Measurements from ENCODE around the gene RAB23.

RAB23 gene

GRCh38 chr6:57221936-57222742 lies at the start of gene RAB23:
RAB23 (minus strand) TSS chr6:57222307; CDS start chr6:57210380, 11,927 bp downstream.
- DNase-seq (ENCODE audit: insufficient read length, low spot score) (peak; percentile 81), FAIRE-seq (peak; percentile 87)
- TF ChIP-seq POLR2A (IDR thresholded peaks at IDR 0.05; ENCODE audit: low read depth, low read length), result peak; percentile 93

GRCh38 chr6:57268294-57268640 lies 46.2 kb upstream of the RAB23 start:
- FAIRE-seq (no peak), DNase-seq (ENCODE audit: insufficient read length, low spot score) (no peak)
- TF ChIP-seq POLR2A (IDR thresholded peaks at IDR 0.05; ENCODE audit: low read depth, low read length), result no peak

DNA sequence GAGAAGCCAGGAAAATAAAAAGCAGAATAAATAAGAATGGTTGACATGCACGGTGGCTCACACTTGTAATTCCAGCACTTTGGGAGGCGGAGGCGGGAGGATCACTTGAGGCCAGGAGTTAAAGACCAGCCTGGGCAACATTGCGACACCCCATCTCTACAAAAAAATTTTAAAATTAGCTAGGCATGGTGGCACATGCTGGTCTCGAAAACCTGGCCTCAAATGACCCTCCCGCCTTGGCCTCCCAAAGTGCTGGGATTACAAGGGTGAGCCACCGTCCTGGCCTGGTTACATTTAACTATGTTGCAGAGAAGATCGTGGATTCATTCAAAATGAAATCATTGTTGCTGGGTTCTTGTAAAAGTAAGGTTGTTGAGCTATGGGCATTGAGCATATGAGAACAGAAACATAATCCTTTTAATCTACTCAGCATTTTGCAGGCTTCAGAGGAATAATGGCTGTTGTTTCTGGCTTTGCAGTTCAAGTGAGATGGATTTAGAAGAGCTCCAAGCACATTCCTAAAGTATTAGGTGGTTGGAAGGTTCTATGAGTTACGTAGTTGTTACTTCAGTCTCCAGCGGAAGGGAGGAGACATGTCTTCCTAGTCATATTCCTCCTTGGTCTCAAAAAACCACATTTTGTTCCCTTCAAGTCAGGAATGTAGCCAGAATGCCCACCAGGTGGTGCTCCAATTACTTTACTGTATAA lies 45.6 kb upstream of the RAB23 start:
- FAIRE-seq (peak; percentile 99), DNase-seq (ENCODE audit: insufficient read length, low spot score) (peak; percentile 64)
- no peak for TF ChIP-seq POLR2A (IDR thresholded peaks at IDR 0.05; ENCODE audit: low read depth, low read length)

GRCh38 chr6:57265755-57266221 lies 43.7 kb upstream of the RAB23 start:
- no peak for TF ChIP-seq POLR2A (IDR thresholded peaks at IDR 0.05; ENCODE audit: low read depth, low read length)
- FAIRE-seq (no peak), DNase-seq (ENCODE audit: insufficient read length, low spot score) (no peak)

DNA sequence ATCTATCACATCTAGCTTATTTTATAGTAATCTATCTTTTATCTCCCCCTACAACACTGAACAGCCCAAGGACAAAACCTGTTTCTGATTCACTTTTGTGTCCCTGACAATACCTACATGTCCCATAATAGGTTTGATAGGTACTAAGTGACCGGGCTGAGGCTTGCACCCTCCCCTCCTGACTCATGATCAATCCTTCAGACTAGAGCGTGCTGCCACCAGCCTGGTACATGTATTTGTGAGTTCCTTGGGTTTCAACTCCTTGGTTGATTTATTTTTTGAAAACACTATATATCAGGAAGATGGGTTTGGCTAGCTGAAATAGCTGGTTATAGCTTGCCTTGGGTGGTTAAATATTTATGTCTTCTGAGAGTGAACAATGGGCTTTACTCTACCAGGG lies 41.6 kb upstream of the RAB23 start:
- FAIRE-seq (no peak), DNase-seq (ENCODE audit: insufficient read length, low spot score) (no peak)
- no peak for TF ChIP-seq POLR2A (IDR thresholded peaks at IDR 0.05; ENCODE audit: low read depth, low read length)

GRCh38 chr6:57262901-57263694 lies 41.0 kb upstream of the RAB23 start:
- FAIRE-seq (peak; percentile 20), DNase-seq (ENCODE audit: insufficient read length, low spot score) (peak; percentile 37)
- no peak for TF ChIP-seq POLR2A (IDR thresholded peaks at IDR 0.05; ENCODE audit: low read depth, low read length)

- DNase-seq (ENCODE audit: insufficient read length, low spot score) (no peak), FAIRE-seq (no peak)
- no peak for TF ChIP-seq POLR2A (IDR thresholded peaks at IDR 0.05; ENCODE audit: low read depth, low read length)
These were observed 40.4 kb upstream of the RAB23 start for GRCh38 chr6:57262488-57262887.

DNA sequence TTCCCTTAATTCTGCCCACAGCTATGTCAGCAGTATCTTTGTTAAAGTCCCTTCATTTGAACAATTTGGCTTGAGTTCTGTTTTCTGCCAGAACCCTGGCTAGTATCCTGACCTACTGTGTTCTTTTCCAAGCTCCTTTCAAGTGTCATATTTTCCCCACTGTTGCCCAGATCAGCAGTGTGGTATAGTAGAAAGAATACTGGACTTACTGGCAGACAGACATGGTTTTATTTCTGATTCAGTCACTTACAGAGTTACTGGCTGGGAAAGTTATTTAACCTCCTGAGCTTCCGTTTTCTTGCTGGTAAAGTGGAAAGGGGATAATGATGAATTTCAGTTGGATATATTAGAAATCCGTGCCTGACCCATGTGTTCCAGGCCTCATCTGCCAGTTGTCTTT lies 39.8 kb upstream of the RAB23 start:
- DNase-seq (ENCODE audit: insufficient read length, low spot score) (no peak), FAIRE-seq (no peak)
- no peak for TF ChIP-seq POLR2A (IDR thresholded peaks at IDR 0.05; ENCODE audit: low read depth, low read length)

DNA sequence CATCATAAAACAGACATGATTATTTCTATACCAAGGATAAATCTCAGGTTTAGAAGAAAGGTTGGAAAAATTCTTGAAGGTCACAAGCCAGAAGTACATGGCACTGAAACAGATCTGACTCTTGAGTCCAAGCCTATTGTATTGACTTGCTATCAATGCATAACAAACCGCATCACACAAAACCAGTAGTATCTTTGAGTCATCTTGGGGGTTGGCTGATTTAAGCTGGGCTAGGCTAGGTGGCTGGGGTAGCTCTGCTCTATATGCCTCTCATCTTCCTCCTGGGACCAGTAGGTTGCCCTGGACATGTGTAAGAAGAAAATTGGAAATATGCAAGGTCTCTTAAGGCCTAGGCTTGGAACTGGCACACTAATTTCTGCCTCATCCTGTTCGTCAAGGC lies 37.0 kb upstream of the RAB23 start:
- DNase-seq (ENCODE audit: insufficient read length, low spot score) (no peak), FAIRE-seq (no peak)
- TF ChIP-seq POLR2A (IDR thresholded peaks at IDR 0.05; ENCODE audit: low read depth, low read length), result no peak

DNA sequence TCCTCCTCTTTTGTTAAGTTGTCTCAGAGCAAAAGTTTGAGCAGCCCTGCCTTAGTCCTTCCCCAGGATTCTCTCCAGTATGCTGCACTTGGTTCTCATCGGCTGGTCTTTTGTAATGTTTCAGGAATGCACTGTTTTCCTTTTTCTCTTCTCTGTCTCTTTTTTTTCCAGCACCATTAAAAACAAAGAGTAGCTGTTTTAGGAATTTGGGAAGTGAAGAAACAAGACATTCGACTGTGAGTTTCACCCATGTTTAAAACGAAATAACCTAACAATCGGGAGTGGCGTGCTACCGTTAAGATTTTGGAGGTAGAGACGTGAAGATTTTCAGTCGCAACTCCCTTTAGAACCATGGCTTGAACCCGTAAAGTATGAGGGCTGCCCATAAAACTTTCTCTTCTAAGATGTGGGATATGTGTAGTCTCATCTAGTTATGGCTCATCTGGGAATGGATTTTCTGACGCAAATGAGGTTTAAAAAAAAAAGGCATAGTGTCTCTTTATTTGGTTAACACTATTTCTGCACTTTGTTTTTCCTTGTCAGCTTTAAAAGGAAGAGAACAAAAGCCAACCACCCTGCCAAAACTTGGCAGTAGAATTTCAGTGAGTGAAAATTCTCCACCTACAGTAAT lies 35.9 kb upstream of the RAB23 start:
- FAIRE-seq, result no peak
- no peak for DNase-seq (ENCODE audit: insufficient read length, low spot score)
- no peak for TF ChIP-seq POLR2A (IDR thresholded peaks at IDR 0.05; ENCODE audit: low read depth, low read length)

DNA sequence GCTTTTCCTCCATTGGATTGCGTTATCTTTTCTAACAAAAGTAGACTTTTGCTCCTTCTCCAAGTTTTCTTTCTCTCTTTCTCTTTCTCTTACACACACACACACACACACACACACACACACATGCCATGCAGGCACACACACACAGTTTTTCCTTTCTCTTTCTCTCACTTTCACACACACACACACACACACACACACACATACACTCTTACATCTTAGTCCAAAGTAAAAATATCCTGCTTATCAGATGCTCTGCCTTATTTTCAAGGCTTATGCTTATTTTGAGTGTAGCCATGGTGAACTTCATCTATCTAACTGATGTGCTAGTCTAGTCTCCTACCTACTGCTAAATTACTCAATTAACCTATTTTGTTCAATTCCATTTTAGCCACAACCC lies 34.4 kb upstream of the RAB23 start:
- FAIRE-seq (no peak), DNase-seq (ENCODE audit: insufficient read length, low spot score) (no peak)
- TF ChIP-seq POLR2A (IDR thresholded peaks at IDR 0.05; ENCODE audit: low read depth, low read length), result no peak

- no peak for DNase-seq (ENCODE audit: insufficient read length, low spot score)
- TF ChIP-seq POLR2A (IDR thresholded peaks at IDR 0.05; ENCODE audit: low read depth, low read length), result no peak
- no peak for FAIRE-seq
These were observed 33.5 kb upstream of the RAB23 start for GRCh38 chr6:57255451-57256169.

DNA sequence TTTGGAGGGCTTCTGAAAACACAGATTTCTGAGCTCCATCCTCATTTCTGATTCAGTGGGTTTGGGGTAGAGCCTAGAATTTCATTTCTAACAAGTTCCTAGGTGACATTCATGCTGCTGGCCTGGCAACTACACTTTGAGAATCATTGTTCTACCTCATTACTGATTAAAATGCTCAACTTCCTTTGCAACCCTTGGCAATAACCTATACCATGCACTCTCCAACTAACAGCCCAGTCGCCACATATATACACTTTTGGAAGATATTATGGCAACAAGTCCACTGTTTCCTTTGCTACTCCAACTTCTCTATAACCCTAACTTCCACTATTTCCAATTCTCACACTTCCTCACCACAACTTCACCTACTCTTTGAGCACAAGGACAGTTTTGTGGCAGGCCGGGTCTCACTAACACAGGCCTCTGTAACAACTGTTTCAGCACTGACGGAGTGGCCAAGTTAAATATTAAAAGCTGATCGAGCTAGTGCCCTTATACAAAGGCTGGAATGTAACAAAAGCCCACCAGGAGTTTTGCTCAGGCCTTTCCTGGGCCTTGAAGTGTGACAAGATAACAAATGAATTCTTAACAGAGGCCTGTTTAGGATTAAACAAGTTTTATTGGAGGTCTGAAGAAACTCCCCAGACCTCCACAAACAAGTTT lies 32.1 kb upstream of the RAB23 start:
- no peak for FAIRE-seq
- DNase-seq (ENCODE audit: insufficient read length, low spot score), result no peak
- TF ChIP-seq POLR2A (IDR thresholded peaks at IDR 0.05; ENCODE audit: low read depth, low read length), result no peak
